GM12873 (cell line): Measurements from ENCODE around the gene XYLT1.

ENCODE experiments used
- CTCF ChIP-seq: IDR thresholded peaks from 2 replicates; pipeline ENCODE4 v1.5.1; 2012; ENCODE audit warnings: low read depth, mild to moderate bottlenecking, moderate library complexity, low read length, control low read depth; ENCODE audit not compliant: insufficient read depth; ENCODE audit errors: missing control alignments

Gene XYLT1

GRCh38 chr16:17230932-17231581 is 239.7 kb downstream of the XYLT1 start:
- TF ChIP-seq CTCF, result peak; percentile 18

- no peak for TF ChIP-seq CTCF
These were observed 241.0 kb downstream of the XYLT1 start for GRCh38 chr16:17229766-17230165.

- no peak for TF ChIP-seq CTCF
These were observed 241.6 kb downstream of the XYLT1 start for GRCh38 chr16:17229131-17229530.

- no peak for TF ChIP-seq CTCF
These were observed 242.1 kb downstream of the XYLT1 start for GRCh38 chr16:17228708-17229055.

GRCh38 chr16:17228048-17228707 is 242.6 kb downstream of the XYLT1 start:
- no peak for TF ChIP-seq CTCF

GRCh38 chr16:17227278-17227677 is 243.5 kb downstream of the XYLT1 start:
- TF ChIP-seq CTCF, result no peak

GRCh38 chr16:17225541-17225940 is 245.2 kb downstream of the XYLT1 start:
- TF ChIP-seq CTCF, result no peak
